Panc1 (cell line): ENCODE results near the gene PPP1R7. TPM values are rescaled to one million over a fixed set of nuclear protein-coding genes. Genes with fewer than 3 reads are reported as not detected.

Source experiments
- ATAC-seq: fragments of 200-7000 bp; cut with Tn5 transposase; 2 replicates; pipeline ENCODE4 v1.9.1; 2020; ENCODE audit warnings: mild to moderate bottlenecking, moderate library complexity
- BruUV-seq: library from RNA; stranded (reverse); fragments of 400-500 nt; replicated peaks from 2 replicates; lab custom pipeline; 2021; lab: Mats Ljungman, UMichigan
- CTCF ChIA-PET: fragments of 300-600 bp; sonication (Branson Sonifier 250); formaldehyde crosslinking; loops from one replicate; lab custom pipeline; 2022; ENCODE audit warnings: antibody characterized with exemption; lab: Charles Lee
- POLR2A ChIA-PET: fragments of 300-600 bp; sonication (Branson Sonifier 250); formaldehyde crosslinking; loops from one replicate; lab custom pipeline; 2022; ENCODE audit warnings: antibody characterized with exemption; lab: Charles Lee
- DNase-seq: peaks from one replicate; pipeline ENCODE4 v3.0.0-alpha.2; 2010; ENCODE audit warnings: low read depth, low spot score
- H3K27ac ChIP-seq: 2 replicates; pipeline ENCODE4 v1.5.1; 2011; ENCODE audit warnings: mild to moderate bottlenecking, low read length, inconsistent platforms
- H3K27me3 ChIP-seq: fragments of 200-500 bp; sonication (Bioruptor generic); 2 replicates; pipeline ENCODE4 v1.6.0; 2014; ENCODE audit warnings: low read length, inconsistent platforms; ENCODE audit not compliant: control insufficient read depth, insufficient read depth
- H3K36me3 ChIP-seq: fragments of 200-500 bp; sonication (Bioruptor generic); 2 replicates; pipeline ENCODE4 v1.5.1; 2014; ENCODE audit warnings: inconsistent platforms, mild to moderate bottlenecking, low read length, moderate library complexity; ENCODE audit not compliant: control insufficient read depth, insufficient read depth
- H3K4me1 ChIP-seq: 2 replicates; pipeline ENCODE4 v1.5.1; 2011; ENCODE audit warnings: inconsistent platforms, mild to moderate bottlenecking, low read length, moderate library complexity; ENCODE audit not compliant: control insufficient read depth, insufficient read depth
- H3K4me3 ChIP-seq, 2 experiments: 2 replicates each; pipeline ENCODE4 v1.5.1; 2011 to 2012; ENCODE audit warnings: low read depth in 2 of 2, low read length in 2 of 2, mild to moderate bottlenecking in 2 of 2, inconsistent platforms in 1 of 2, moderate library complexity in 1 of 2
- H3K9me3 ChIP-seq: fragments of 200-500 bp; sonication (Bioruptor generic); 2 replicates; pipeline ENCODE4 v1.5.1; 2014; ENCODE audit warnings: low read depth, mild to moderate bottlenecking, inconsistent platforms, low read length, moderate library complexity; ENCODE audit not compliant: control insufficient read depth, insufficient read depth
- POLR2AphosphoS5 ChIP-seq: IDR thresholded peaks from 2 replicates; pipeline ENCODE4 v1.6.1; 2012; ENCODE audit warnings: mild to moderate bottlenecking, low read depth, low read length, moderate library complexity
- SIN3A ChIP-seq: IDR thresholded peaks from 2 replicates; pipeline ENCODE4 v1.6.1; 2012; ENCODE audit warnings: low read depth, mild to moderate bottlenecking, low read length, moderate library complexity, borderline replicate concordance; ENCODE audit not compliant: insufficient read depth
- TCF7L2 ChIP-seq: IDR thresholded peaks from 2 replicates; pipeline ENCODE4 v1.6.1; 2011; ENCODE audit warnings: mild to moderate bottlenecking, low read depth, low read length, inconsistent platforms
- in situ Hi-C: cut with HindIII; loops from 2 replicates; pipeline ENCODE4 v1.10.0; 2016; ENCODE audit warnings: low sequenced_read_pairs, low pct_unique_long_range_greater_than_20kb
- intact Hi-C: fragments of 100-400 bp; cut with micrococcal nuclease; formaldehyde crosslinking; loops from one replicate; pipeline ENCODE4 v1.10.0; 2022; ENCODE audit not compliant: unreplicated experiment
- total RNA-seq: library from RNA; stranded (reverse); gene quantifications from one replicate; pipeline ENCODE4 v1.2.1, GENCODE V29; 2021; ENCODE audit not compliant: unreplicated experiment
- TF ChIP-seq, protein P1 (sequence below): fragments of 450-650 bp; IDR thresholded peaks from 2 replicates; pipeline ENCODE4 v1.5.1; 2017; ENCODE audit warnings: mild to moderate bottlenecking
- TF ChIP-seq, protein P2 (sequence below), 2 experiments: IDR thresholded peaks; 2 replicates each; pipeline ENCODE4 v1.6.1; 2011 to 2012; ENCODE audit warnings: low read depth in 2 of 2, control low read depth in 1 of 2, low read length in 1 of 2, mild to moderate bottlenecking in 1 of 2, moderate library complexity in 1 of 2; ENCODE audit not compliant: insufficient read depth in 1 of 2

The PPP1R7 gene
- total RNA-seq, 1 experiment from 2014 or later: 64.2 TPM

DNA sequence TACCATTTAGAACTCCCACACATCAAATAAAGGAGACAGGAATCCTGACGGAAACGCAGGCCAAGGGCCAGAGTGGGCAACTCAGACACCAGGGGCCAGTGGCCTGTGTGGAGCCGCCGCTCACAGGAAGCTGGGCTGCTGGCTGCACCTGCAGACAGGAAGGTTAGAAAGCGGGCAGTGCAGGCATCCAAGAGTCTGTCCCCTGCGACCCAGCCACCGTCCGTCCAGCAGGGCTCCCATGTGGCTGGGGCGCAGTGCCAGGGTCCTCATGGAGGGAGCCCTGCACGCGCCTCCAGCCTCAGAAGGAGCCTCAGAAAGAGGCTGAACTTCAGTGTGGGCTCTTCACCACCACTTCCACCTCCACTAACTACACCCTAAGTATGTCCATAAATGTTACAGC is 35.7 kb downstream of the PPP1R7 start:
- H3K27ac ChIP-seq: no peak overlapping the region
- ChIA-PET POLR2A (no interaction called here), CTCF (no interaction called here)
- DNase-seq (no peak), ATAC-seq (no peak)
- no peaks in the 10 kb centered on the region for H3K27me3 ChIP-seq
- no peak for TF ChIP-seq SIN3A
- TF ChIP-seq, protein P1, sequence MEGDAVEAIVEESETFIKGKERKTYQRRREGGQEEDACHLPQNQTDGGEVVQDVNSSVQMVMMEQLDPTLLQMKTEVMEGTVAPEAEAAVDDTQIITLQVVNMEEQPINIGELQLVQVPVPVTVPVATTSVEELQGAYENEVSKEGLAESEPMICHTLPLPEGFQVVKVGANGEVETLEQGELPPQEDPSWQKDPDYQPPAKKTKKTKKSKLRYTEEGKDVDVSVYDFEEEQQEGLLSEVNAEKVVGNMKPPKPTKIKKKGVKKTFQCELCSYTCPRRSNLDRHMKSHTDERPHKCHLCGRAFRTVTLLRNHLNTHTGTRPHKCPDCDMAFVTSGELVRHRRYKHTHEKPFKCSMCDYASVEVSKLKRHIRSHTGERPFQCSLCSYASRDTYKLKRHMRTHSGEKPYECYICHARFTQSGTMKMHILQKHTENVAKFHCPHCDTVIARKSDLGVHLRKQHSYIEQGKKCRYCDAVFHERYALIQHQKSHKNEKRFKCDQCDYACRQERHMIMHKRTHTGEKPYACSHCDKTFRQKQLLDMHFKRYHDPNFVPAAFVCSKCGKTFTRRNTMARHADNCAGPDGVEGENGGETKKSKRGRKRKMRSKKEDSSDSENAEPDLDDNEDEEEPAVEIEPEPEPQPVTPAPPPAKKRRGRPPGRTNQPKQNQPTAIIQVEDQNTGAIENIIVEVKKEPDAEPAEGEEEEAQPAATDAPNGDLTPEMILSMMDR: no peak
- no peak for TF ChIP-seq POLR2AphosphoS5
- no peak for TF ChIP-seq TCF7L2
- TF ChIP-seq, protein P2, sequence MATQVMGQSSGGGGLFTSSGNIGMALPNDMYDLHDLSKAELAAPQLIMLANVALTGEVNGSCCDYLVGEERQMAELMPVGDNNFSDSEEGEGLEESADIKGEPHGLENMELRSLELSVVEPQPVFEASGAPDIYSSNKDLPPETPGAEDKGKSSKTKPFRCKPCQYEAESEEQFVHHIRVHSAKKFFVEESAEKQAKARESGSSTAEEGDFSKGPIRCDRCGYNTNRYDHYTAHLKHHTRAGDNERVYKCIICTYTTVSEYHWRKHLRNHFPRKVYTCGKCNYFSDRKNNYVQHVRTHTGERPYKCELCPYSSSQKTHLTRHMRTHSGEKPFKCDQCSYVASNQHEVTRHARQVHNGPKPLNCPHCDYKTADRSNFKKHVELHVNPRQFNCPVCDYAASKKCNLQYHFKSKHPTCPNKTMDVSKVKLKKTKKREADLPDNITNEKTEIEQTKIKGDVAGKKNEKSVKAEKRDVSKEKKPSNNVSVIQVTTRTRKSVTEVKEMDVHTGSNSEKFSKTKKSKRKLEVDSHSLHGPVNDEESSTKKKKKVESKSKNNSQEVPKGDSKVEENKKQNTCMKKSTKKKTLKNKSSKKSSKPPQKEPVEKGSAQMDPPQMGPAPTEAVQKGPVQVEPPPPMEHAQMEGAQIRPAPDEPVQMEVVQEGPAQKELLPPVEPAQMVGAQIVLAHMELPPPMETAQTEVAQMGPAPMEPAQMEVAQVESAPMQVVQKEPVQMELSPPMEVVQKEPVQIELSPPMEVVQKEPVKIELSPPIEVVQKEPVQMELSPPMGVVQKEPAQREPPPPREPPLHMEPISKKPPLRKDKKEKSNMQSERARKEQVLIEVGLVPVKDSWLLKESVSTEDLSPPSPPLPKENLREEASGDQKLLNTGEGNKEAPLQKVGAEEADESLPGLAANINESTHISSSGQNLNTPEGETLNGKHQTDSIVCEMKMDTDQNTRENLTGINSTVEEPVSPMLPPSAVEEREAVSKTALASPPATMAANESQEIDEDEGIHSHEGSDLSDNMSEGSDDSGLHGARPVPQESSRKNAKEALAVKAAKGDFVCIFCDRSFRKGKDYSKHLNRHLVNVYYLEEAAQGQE (IDR thresholded peaks at IDR 0.05; ENCODE audit: insufficient read depth in 1 of 2, low read depth in 2 of 2, low read length in 1 of 2): no peak
- BruUV-seq: no TSS peak
- intact Hi-C loops: no loop called here
- in situ Hi-C loops: no loop called here
- no peaks in the 10 kb centered on the region for H3K36me3 ChIP-seq
- H3K4me3 ChIP-seq: no peak overlapping the region
- no peaks in the 10 kb centered on the region for H3K9me3 ChIP-seq
- H3K4me1 ChIP-seq: no peaks in the 10 kb centered on the region; the same call in 1 of the 2 replicates

DNA sequence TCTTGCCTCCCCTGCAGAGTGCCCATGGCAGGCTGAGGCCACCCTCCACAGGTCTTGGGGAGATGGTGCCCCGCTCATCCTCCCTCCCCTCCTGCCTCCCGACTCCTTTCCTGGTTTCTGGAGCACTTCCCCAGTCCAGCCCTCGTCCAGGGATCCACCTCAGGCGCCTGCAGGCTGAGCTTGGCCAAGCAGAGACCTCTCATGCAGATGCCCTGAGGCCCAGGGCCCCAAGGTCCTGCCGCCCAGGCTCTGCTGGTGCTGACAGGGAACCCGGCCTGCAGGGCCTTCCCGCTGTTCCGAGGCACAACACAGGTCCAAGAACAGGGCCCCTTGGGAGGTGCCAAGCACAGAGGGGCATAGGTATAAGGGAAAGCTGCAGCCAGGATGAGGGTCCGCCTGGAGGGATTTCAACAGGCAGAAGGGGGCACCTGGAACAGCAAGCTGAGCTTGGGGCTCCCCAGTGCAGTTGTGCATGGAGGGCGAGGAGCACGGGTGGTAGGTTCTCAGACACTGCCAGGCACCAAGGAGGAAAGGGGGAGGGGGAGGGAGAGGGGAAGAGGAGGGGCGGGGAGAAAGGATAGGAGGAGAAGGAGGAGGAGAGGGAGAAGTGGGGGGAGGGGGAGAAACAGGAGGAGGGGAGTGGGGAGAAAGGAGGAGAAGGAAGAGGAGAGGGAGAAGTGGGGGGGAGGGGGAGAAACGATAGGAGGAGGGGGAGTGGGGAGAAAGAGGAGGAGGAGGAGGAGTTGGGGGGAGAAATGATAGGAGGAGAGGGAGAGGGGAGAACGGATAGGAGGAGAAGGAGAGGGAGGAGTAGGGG is 37.0 kb downstream of the PPP1R7 start:
- ATAC-seq (no peak), DNase-seq (no peak)
- intact Hi-C loops (no loop called here), in situ Hi-C loops (no loop called here)
- ChIA-PET CTCF (no interaction called here), POLR2A (interaction anchor here (0.5 kb wide), 1 partner anchor 304 kb away, joined by 3 read pairs; no protein-coding TSS in a partner anchor)
- H3K27me3 ChIP-seq: no peaks in the 10 kb centered on the region
- no peaks in the 10 kb centered on the region for H3K9me3 ChIP-seq
- TF ChIP-seq POLR2AphosphoS5 (no peak), SIN3A (no peak), TCF7L2 (no peak)
- TF ChIP-seq, protein P1: no peak
- TF ChIP-seq, protein P2 (IDR thresholded peaks at IDR 0.05; ENCODE audit: insufficient read depth in 1 of 2, low read depth in 2 of 2, low read length in 1 of 2): no peak
- H3K4me3 ChIP-seq: no peak overlapping the region
- H3K36me3 ChIP-seq: no peaks in the 10 kb centered on the region
- H3K27ac ChIP-seq: no peak overlapping the region
- BruUV-seq: no TSS peak
- H3K4me1 ChIP-seq: no peaks in the 10 kb centered on the region; the same call in 1 of the 2 replicates
